Right renal cortex interstitium (tissue), 3 donors: ENCODE measurements around the gene WDR7. TPM values are rescaled to one million over a fixed set of nuclear protein-coding genes. Genes with fewer than 3 reads are reported as not detected.

Experiments used
- DNase-seq, 3 donors: peaks; one replicate each; pipeline ENCODE4 v3.0.0-alpha.2; 2013; ENCODE audit warnings: low read depth in 3 of 3, low spot score in 2 of 3
- polyA plus RNA-seq, 3 donors: library from polyadenylated mRNA; unstranded; fragments of 120-200 nt; gene quantifications; one replicate each; pipeline ENCODE4 v1.2.1, GENCODE V29; 2013; ENCODE audit not compliant: insufficient read length in 3 of 3

WDR7 gene
- polyA plus RNA-seq, 3 donors: 12.2 to 14.2 (median 12.5) TPM

DNA sequence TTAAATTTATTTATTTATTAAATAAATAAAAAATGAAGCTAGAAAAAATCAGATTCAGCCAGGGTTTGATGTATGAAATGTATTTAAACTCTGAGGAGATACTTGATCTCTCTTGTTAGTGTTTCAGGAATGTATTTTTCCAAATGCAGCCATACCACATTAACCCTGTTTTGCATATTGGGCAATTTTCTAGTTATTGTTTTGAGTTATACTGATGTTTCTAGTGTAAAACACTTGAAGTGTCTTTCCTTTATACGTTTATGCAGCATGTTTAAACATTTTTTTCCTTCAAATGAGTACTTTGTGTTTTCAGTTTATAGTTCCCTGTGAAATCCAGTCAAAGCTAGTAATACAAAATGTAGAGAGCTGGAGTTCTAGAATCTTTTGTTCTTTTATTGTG lies 69.9 kb downstream of the WDR7 start:
- DNase-seq: no peak

DNA sequence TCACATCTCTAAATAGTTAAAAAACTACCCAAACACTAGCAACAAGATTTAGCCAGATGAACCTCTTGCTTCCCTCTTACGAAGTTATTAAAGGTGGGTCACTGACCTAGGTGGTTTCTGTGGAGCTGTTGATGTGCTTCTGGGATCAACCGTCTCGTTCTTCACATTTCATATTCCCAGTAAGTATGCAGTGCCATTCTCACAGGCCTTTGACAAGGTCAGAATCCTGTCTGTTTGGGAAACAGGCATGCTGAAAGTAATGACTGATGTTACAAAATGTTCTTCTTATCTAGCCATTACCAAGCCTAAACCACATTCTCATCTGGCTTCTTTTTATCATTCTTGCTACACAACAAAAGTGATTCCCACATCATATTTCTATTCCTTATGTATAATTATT lies 70.3 kb downstream of the WDR7 start:
- no peak for DNase-seq

DNA sequence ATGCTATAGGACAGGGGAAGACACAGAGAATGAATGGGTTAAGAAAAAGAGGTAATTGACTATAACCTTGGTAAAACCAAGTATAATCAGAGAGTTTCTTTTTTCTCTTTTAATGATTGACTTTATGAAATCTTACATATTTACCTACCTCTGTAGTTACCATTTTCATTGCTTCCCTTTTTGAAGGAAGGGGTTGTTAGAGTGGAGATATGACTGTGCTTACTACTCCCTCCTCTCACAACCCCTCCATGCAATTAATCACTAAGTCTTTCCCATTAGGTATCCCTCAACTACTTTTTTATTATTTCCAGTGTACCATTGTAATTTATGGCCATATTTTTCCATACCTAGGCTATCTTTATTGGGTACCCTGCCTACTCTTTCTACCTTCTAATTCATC lies 71.4 kb downstream of the WDR7 start:
- DNase-seq: no peak

DNA sequence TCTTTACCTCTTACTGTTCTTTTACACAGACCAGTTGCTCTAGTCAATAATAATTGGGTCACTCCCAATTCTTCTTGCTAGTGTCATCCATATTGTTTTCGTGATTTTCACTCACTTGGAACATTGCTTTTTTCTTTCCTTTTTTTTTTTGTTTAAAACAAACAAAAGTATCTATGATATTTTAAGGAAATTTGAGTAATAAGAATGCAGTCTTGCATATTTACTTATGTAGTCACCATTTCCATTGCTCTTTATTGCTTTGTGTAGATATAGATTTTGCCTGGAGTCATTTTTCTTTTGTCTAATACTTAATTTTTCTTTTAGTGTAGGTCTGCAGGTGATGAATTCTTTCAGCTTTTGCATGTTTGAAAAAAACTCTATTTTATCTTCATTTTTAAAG lies 71.9 kb downstream of the WDR7 start:
- DNase-seq: no peak

DNA sequence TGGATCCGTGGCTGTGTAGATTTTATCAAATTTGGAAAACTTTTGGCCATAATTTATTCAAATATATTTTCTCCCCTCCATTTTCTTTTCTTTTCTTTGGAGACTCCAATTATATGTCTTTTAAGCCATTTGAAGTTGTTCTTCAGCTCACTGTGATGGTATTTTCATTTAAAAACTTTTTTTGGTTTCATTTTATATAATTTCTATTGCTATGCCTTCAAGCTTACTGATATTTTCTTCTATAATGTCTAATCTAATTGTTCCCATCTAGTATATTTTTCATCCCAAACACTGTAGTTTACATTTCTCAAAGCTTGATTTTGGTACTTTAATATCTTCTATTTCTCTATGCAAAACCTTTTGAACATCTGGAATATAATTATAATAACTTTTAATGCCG lies 72.5 kb downstream of the WDR7 start:
- DNase-seq: no peak

DNA sequence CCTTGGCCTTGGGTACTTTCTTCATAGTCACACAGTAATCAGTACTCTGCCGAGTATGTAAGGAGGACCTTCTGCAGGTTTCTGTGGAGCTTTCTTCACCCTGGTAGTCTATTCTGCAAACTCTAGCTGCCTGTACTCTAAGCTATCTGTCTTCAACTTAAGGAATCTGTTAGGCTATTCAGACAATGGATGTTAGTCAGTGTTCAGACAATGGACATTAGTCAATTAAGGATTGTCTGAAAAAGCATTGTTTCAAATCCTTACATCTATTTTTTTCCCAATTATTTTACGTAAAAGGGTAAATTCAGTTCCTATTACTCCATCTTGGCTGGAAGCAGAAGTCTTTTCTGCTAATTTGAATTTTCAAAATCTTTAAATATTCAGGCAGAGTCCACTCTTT lies 75.7 kb downstream of the WDR7 start:
- no peak for DNase-seq

DNA sequence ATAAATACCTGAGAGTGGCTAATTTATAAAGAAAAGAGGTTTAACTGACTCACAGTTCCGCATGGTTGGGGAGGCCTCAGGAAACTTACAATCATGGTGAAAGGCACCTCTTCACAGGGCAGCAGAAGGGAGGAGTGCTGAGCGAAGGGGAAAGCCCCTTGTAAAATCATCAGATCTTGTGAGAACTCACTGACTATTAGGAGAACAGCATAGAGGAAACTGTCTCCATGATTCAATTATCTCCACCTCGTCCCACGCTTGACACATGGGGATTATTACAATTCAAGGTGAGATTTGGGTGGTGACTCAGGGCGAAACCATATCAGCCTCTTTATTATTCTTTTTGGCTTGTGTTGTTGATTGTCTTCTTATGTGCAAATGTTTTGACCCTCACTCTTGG lies 76.2 kb downstream of the WDR7 start:
- no peak for DNase-seq

DNA sequence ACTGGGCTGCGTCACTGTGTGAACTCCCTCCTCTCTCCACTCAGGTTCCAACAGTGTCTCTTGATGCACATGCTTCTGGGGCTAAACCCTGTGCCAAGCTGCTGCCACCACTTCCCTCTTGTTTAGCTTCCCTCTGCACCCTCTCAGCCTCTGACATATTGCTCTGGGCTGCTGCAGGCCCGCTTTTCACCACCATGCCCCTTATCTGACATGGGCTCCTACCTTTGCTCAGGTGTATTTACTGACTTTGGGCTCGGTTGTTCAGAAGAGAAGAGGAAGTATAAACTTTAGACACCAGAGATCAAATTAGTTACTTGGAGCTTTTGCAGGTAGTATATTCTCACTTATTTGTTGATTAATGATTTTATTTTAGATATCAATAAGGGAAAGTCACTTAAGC lies 77.6 kb downstream of the WDR7 start:
- no peak for DNase-seq

DNA sequence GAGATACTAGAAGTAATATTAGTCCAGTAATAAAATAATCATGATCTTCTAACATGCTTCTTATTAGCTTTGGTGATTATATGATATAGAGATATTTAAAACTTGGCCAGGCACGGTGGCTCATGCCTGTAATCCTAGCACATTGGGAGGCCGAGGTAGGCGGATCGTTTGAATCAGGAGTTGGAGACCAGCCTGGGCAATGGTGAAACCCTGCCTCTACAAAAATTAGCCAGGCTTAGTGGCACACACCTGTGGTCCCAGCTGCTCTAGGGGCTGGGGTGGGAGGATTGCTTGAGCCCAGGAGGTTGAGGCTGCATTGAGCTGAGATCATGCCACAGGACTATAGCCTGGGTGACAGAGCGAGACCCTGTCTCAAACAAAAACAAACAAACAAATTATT lies 87.0 kb downstream of the WDR7 start:
- no peak for DNase-seq

DNA sequence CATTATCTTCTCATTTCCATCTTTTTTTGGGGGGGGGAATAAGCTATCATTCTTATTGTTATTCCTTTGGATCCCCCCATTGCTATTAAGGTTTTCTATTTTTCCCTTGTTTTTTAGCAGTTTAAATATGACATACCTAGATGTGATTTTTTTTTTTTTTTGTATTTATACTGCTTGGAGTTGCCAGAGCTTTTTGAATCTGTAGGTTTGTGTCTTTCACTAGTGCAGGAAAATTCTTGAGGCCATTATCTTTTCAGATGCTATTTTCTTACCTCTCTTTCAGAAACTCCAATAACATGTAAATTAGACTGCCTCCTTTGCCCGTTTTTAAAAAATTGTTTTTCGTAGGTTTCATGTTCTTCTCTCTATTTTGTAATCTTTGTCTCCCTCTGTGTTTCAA lies 88.6 kb downstream of the WDR7 start:
- no peak for DNase-seq

DNA sequence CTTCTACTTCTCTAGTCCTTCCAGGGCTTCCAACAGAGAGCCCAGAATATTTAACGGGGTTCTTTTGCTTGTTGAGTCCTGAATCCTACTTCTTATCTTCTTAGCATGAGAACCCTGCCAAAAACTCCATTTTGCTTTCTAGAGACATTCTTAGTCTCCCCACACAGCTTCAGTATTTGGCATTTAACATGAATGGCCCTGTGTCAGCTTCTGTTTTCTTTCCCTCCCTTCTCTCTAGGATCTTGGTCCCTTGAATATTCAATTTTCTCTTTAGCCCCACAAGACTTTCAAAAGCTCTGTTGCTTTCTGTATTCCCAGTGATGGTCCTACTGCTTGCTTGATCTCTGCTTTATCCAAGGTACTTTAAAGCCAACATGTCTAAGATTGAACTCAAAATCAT lies 89.5 kb downstream of the WDR7 start:
- DNase-seq: no peak

DNA sequence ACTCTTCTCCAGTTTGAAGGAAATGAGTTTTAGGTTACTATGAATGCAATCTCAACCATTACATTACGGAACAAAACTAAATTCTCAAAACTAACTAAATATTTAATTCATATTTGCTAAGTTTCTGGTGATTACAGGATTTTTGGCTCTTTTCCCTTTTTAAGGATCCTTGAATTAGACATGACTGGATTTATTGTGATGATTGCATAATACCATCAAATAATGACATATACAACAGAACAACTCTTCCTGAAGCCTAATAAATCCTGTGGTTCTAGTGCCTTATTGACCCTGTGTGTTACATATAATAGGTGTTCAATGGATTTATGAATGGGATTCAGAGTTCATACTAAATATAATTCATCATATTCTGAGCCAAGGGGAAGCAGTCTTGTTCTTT lies 90.5 kb downstream of the WDR7 start:
- no peak for DNase-seq

DNA sequence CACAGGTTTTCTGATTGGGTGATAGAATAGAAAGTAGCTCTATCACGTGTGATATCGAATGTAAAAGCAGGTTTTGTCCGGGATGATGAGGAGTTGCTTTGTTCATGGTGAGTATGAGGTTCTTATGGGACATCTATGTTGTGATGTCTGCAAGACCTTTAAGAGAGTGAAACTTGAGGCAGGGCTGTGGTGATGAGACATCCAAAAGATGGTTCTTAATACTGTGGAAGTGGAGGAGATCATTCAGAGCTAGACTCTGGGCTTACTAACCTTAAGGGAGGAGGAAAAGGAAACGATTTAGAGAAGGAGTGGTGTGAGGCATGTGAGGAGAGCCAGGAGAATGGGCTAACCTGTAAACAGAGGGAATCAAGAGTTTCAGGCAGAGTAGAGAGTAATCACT lies 92.0 kb downstream of the WDR7 start:
- DNase-seq: no peak

DNA sequence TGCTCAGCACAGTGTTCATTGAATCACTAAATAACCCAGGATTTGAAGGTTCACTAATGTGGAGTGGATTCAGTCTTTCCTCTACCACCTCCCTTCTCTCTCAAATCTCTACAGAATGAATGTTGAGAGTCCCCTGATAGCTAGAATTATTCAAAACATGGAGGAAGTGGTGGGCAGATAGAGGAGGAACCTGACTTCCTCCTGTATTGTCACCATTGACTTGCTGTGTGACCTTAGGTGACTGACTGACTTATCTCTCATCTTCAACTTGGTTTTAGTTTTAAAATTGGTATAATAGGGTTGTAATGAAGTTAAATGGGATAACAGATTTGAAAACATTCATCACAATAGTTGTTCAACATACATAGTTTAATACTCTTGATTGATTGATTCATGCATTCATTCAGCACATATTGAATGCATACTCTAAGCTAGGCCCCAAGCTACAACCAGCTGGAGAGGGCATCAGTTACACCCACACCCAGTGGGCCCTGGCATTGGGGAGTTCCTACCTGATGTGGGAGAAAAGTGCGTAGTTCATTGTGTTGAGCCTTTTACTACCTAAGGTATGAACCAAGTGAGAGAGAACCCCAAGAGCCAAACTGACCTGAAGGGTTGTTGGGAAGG lies 96.0 kb downstream of the WDR7 start:
- DNase-seq: no peak

DNA sequence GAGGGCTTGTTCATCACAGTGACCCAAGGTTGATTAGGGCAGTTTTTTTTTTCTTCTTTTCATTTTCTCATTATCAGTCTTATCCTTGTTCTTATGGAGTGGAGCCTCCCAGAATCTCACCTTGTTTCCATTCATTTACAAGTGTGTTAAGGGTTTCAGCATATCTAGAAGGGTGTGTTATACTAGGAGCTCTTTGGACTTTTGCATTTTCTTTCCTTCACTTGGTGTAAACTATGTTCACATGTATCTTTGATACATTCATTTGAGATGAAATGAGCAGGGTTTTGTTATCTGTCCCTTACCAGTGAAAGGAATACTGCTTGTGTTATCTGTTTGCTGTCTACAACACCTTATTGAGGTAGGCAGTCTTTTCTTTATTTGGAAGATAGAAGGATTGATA lies 96.7 kb downstream of the WDR7 start:
- DNase-seq: no peak

DNA sequence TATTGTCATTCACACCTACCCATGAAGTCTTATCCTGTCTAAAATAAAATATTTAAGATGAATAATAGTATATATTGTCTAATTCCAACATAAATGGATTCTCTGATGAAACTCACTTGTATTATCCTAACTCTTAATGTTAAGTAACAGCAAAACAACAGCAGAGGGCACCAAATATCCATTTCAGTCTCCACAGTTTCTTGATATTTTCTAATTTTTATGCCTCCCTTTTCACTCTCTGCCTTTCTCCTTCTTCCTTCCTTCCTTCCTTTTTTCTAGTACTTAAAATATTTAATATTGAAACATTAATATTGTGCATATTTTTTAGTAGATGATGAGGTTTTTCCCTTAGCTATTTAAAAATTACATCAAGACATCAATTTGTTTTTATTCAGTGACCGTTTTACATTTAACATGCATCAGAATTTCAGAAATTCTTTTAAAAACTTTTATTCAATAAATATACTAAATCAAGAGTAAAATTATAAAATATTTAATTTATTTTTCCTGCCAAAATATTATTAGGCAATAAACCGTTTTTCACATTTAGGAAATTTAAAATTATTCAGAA lies 97.6 kb downstream of the WDR7 start:
- DNase-seq: no peak

DNA sequence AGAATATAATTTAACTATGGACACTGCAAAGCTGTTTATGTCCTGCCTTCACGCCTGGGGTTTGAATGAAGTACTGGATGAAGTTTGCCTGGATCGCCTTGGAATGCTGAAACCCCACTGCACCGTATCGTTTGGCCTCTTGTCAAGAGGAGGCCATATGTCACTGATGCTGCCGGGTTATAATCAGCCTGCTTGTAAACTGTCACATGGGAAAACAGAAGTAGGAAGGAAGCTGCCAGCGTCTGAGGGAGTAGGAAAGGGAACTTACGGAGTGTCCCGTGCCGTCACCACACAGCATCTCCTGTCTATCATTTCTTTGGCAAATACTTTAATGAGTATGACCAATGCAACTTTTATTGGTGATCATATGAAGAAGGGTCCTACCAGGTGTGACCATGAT lies 105.8 kb downstream of the WDR7 start:
- DNase-seq: no peak

DNA sequence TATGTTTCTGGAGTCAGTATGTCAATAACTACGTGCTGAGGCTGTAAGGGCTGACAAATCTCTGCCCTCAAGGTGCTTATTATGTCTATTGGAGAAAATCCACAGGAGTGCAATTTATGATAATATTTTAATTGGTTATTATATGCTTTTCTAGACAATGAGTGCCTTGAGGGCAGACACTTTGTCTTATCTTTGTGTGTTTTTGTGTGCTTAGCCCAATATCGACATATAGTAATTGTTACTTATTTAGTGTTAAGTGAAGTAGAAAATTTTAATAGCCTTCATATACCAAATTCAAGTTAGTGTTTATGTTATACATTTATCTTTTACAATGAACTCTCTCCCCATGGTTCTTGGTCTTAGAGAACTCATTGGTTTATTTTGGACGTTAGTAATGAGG lies 118.9 kb downstream of the WDR7 start:
- no peak for DNase-seq

DNA sequence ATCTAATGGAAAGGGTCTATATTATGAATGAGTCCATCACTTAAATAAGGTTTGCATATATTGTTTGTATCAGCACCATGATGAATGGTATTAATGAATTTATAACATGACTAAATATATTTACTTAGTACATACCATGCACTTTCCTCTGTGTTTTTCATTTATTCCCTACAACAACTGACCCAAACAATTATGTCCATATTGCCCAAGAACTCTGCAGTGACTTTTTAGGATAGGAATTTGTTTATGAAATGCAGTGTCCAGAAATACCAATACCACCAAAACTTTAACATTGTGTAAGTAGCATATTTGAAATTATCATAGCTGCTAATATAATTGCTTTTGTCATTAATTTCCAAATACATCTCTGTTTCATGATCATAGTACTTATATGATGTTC lies 119.7 kb downstream of the WDR7 start:
- DNase-seq: no peak

DNA sequence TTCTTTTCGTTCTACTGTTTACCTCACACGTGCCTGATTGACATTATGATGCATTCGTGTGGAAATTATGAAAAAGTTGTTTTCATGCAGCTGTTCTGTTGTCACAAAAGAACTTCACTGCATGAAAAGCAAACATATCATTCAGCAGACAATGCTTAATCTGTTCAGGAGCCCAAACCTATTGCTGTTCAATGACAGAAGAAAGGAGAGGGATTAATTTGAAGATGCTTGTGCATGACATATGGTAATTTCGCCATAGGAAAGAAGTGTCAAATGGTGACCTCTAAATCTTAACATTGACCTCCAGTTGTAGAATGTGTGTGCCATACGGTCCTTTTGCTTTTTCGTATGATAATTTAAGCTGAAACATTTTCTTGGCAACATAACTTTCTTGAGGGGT lies 124.5 kb downstream of the WDR7 start:
- DNase-seq: no peak

DNA sequence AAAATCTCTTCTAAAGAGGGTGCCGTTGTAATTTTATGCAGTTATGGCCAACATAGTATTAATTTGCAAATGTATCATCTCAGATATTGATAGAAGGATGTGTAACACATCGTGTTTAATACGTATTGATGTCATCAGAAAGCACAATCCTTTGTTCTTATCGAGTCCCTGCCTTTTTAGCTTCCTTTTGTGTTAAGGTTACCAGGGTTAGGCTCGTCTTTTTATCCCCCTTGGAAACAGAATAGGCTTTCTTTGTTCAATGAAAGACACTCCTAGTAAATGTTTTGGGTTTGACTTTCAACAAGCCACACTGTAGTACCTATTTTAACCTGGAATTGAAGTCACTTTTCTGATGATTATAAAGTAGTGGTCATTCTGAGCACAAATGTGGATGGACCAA lies 136.2 kb downstream of the WDR7 start:
- no peak for DNase-seq

DNA sequence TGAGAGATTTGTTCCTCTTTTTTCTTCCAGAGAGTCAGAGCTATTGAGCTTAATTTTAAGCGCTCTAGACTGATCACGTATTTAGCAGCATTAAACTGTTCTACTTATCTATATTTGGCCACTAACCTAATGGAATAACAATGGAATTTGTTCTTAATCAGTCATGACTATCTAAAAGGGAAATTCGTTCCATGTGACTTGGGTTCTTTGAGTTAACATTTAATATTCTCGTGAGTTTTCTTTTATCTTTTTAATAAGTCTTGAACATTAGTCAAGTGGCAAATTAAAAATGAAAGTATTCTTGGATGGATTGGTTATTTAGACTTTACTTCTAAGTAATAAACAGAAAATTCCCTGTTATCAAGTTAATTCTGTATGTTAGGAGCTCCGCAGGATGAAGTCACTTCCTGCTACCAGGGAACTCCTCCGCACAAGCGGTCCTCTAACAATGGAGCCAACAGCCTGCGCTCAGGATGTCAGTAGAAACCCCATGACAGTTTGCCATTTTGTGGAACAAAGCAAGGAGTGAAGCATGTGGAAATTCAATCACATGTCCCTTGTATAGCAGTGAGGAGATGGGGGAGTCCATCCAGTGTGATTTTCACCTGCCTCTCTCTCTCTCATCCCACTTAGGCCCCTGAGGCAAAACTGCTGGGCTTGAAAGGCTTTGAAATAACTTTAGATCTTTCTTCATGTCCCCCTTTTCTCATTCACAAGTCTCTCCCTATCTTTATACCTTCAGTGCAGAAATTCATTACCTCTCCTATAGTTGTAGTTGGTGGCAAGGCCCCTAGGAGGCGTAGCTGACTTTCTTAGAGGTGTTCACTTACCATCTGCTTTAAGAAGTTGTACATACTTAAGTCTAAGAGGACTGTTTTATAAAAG lies 138.1 kb downstream of the WDR7 start:
- no peak for DNase-seq
